Measurements from ENCODE around the gene TNS2.

The TNS2 gene

GRCh38 chr12:53063708-53064612, 14.1 kb downstream of the TNS2 start:
- TF ChIP-seq YY1 (IDR thresholded peaks at IDR 0.05; ENCODE audit: low read depth) (no peak), REST (IDR thresholded peaks at IDR 0.05; ENCODE audit: low read depth) (no peak)

- TF ChIP-seq CREB1 (IDR thresholded peaks at IDR 0.05; ENCODE audit: low read depth) (no peak), EP300 (IDR thresholded peaks at IDR 0.05; ENCODE audit: borderline replicate concordance) (no peak), TEAD4 (IDR thresholded peaks at IDR 0.05) (no peak), ZBTB7A (IDR thresholded peaks at IDR 0.05; ENCODE audit: low read depth) (no peak), USF1 (IDR thresholded peaks at IDR 0.05) (no peak), YY1 (IDR thresholded peaks at IDR 0.05; ENCODE audit: low read depth) (no peak), RAD21 (IDR thresholded peaks at IDR 0.05; ENCODE audit: low read depth) (no peak), TAF1 (IDR thresholded peaks at IDR 0.05; ENCODE audit: low read depth) (no peak), NFIC (IDR thresholded peaks at IDR 0.05) (no peak), EGR1 (IDR thresholded peaks at IDR 0.05) (no peak), CEBPB (IDR thresholded peaks at IDR 0.05) (no peak), MAX (IDR thresholded peaks at IDR 0.05) (no peak), TCF12 (IDR thresholded peaks at IDR 0.05; ENCODE audit: low read depth) (no peak), FOXM1 (IDR thresholded peaks at IDR 0.05; ENCODE audit: borderline replicate concordance, low read depth) (no peak), REST (IDR thresholded peaks at IDR 0.05; ENCODE audit: low read depth) (no peak)
Observed at GRCh38 chr12:53064613-53065436, 15.0 kb downstream of the TNS2 start.

GRCh38 chr12:53065470-53065869, 15.6 kb downstream of the TNS2 start:
- TF ChIP-seq TAF1 (IDR thresholded peaks at IDR 0.05; ENCODE audit: low read depth) (no peak), EGR1 (IDR thresholded peaks at IDR 0.05) (no peak)

- peak; percentile 94 for TF ChIP-seq RAD21 (IDR thresholded peaks at IDR 0.05; ENCODE audit: low read depth)
- TF ChIP-seq CREB1 (IDR thresholded peaks at IDR 0.05; ENCODE audit: low read depth): no peak
Observed at GRCh38 chr12:53065975-53066931, 16.4 kb downstream of the TNS2 start.

GRCh38 chr12:53067074-53067992, 17.5 kb downstream of the TNS2 start:
- TF ChIP-seq RAD21 (IDR thresholded peaks at IDR 0.05; ENCODE audit: low read depth): no peak
